AG04450 (cell line): Measurements from ENCODE around the gene LYG1. TPM values are rescaled to one million over a fixed set of nuclear protein-coding genes. Genes with fewer than 3 reads are reported as not detected.
A peak's percentile ranks its signal among the peaks of the same experiment; 100 is the strongest.
"Not testable (repeated sequence)": the region's sequence is repeated elsewhere in the genome, so short reads cannot be mapped to it uniquely, and the experiment has no call there.

Source experiments
- CTCF ChIA-PET: fragments of 300-600, 350-600 bp; formaldehyde crosslinking; extraction: SDS; loops from one replicate; lab custom pipeline; 2022; ENCODE audit warnings: antibody characterized with exemption, inconsistent platforms; lab: Charles Lee
- POLR2A ChIA-PET: fragments of 350-600 bp; formaldehyde crosslinking; extraction: SDS; loops from one replicate; lab custom pipeline; 2021; ENCODE audit warnings: antibody characterized with exemption, inconsistent platforms; lab: Yijun Ruan, JAX
- DNase-seq: peaks from one replicate; pipeline ENCODE4 v3.0.0-alpha.2; 2011; ENCODE audit warnings: low read depth, low spot score
- H3K27ac ChIP-seq: one replicate; pipeline ENCODE4 v1.5.1; 2012; ENCODE audit warnings: low read depth, low read length, control low read depth
- H3K27me3 ChIP-seq: one replicate; pipeline ENCODE4 v1.6.0; 2012; ENCODE audit warnings: low read length; ENCODE audit not compliant: control insufficient read depth, insufficient read depth
- H3K4me3 ChIP-seq: 2 replicates; pipeline ENCODE4 v1.5.1; 2011; ENCODE audit warnings: mild to moderate bottlenecking, low read depth, low read length, control low read depth
- H3K9me3 ChIP-seq: 2 replicates; pipeline ENCODE4 v1.5.1; 2012; ENCODE audit warnings: low read length; ENCODE audit not compliant: control insufficient read depth, insufficient read depth
- CTCF ChIP-seq: IDR thresholded peaks from 2 replicates; pipeline ENCODE4 v1.5.1; 2011; ENCODE audit warnings: low read depth, low read length, control low read depth, inconsistent platforms
- polyA plus RNA-seq: library from polyadenylated mRNA; depleted of rRNA; stranded (reverse); fragments of >200 nt; gene quantifications from 2 replicates; pipeline ENCODE4 v1.2.3, GENCODE V29; 2011

LYG1 gene
- polyA plus RNA-seq, 1 experiment, result 0.86 TPM

DNA sequence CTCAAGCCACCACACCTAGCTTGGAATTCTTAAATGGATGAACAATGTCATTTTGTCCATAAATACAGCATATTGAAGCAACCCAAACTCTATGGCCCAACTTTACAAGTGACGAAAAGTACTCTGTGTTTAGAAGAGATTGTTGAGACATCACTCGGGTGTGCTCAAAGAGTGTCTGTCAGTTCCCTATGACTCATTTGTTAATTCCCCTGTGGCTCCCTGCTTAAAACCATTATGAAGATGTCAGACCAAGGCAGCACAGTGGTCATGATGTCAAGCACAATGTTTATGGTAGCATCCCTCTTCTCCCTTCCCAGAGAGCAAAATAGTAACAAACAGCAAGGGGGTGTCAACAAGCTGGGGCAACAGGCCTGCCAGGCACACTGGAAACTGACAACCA, 3.0 kb downstream of the LYG1 start:
- CTCF ChIA-PET, result no interaction called here
- no peak overlapping the region for H3K27ac ChIP-seq
- peaks cover 2% of the 10 kb centered on the region for H3K27me3 ChIP-seq
- no peaks in the 10 kb centered on the region for H3K9me3 ChIP-seq
- no peak overlapping the region for H3K4me3 ChIP-seq
- POLR2A ChIA-PET, result no interaction called here
- TF ChIP-seq CTCF, result no peak
- DNase-seq, result no peak

DNA sequence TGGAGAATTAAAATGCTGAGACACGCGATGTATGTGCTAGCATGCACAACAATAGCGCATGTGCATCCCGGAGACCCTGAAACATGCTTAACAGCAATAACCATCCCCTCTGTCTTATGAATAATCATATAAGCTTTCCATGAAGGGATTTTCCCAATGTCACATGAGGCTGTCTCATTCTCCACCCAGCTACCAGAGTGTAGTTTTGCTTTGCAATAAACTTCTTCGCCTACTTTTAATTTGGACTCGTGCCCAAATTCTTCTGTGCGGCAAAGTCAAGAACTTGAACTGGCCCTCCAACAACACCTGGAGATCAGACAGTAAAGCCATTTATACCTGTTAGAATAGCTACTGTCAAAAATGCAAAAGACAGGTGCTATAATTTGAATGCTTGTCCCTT, 15.5 kb downstream of the LYG1 start:
- Histone ChIP-seq H3K9me3 (no peaks in the 10 kb centered on the region), H3K27ac (no peak overlapping the region), H3K27me3 (no peaks in the 10 kb centered on the region), H3K4me3 (no peak overlapping the region)
- no peak for TF ChIP-seq CTCF
- POLR2A ChIA-PET, result no interaction called here
- no peak for DNase-seq
- CTCF ChIA-PET, result no interaction called here

DNA sequence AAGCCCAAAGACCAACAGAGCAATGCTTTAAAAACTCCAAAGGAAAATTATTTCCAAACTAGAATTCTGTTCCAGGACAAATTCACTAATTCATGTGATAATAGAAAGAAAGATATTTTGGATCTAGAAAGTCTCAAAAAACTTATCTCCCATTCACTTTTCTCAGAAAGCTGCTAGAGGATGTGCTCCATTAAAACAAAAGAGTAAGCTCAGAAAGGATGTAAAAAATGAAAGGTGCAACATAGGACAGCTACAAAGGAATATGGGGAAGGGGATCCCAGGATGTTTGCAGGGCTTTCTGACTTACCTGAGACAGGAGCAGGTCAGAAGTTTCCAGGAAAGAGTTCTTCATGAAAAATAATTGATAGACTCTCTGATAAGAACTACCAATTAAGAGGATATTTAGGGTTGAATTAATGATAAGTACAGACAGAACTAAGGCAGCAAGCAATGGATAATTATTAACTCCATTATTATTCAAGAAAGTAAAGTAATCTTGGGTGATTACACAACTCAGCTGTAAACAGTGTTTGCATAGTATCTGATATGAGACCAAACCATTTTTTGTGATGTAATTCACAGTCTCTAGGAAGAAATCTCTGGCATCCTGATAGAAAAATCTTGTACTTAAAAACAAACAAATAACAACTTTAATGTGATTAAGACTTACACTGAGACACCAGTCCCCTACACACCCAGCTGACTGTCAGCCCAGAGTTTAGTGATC, 20.9 kb downstream of the LYG1 start:
- no peak overlapping the region for H3K4me3 ChIP-seq
- POLR2A ChIA-PET, result no interaction called here
- DNase-seq, result no peak
- H3K27me3 ChIP-seq, result peaks cover 3% of the 10 kb centered on the region
- CTCF ChIA-PET, result interaction anchor here (1.0 kb wide), 1 partner anchor 382 kb away, joined by 4 read pairs; no protein-coding TSS in a partner anchor
- H3K27ac ChIP-seq, result no peak overlapping the region
- no peak for TF ChIP-seq CTCF
- peaks cover 6% of the 10 kb centered on the region for H3K9me3 ChIP-seq

DNA sequence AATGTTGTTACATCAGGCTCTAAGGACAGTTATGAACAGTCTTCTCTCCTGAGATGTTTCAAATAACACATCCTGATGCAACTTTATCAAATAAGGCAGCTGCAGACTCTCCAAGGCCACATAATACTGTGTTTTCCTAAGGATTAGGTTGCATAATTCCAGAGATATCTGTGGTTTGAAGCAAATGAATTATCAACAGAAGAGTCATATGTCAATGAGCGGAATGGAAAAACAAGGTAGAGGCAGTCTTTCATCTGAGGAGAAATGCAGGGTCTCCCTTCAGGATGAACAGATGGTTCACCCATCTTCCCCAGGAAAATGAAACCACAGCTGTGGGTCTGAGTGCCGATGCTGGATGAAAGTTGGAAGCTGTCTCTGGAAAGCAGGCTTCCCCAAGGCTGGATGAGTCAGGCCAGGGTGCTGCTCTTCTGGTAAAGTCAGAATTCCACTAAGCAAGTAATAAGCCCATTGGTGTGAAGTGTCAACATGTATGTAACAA, 22.2 kb downstream of the LYG1 start:
- H3K4me3 ChIP-seq, result peak overlapping the region; percentile 14; the same call in 1 of the 2 replicates
- DNase-seq, result peak; percentile 88
- H3K27ac ChIP-seq, result peak overlapping the region; percentile 33
- ChIA-PET POLR2A (interaction anchor here (1.1 to 1.6 kb wide), 2 partner anchors 45 to 58 kb away, joined by 3 to 10 read pairs; partner anchors contain the start of genes EIF5B and TXNDC9), CTCF (no interaction called here)
- no peak for TF ChIP-seq CTCF
- H3K9me3 ChIP-seq, result peaks cover 6% of the 10 kb centered on the region
- H3K27me3 ChIP-seq, result peaks cover 5% of the 10 kb centered on the region

GRCh38 chr2:99278195-99278765, 22.7 kb downstream of the LYG1 start:
- H3K4me3 ChIP-seq, CTCF ChIA-PET, H3K27ac ChIP-seq, H3K9me3 ChIP-seq, DNase-seq, H3K27me3 ChIP-seq: not testable (repeated sequence)
- POLR2A ChIA-PET, result interaction anchor here (1.1 to 1.6 kb wide), 2 partner anchors 46 to 58 kb away, joined by 3 to 10 read pairs; partner anchors contain the start of genes EIF5B and TXNDC9
